T-helper 1 cell (primary cell): ENCODE data around the gene MRPS6.
A peak's percentile ranks its signal among the peaks of the same experiment; 100 is the strongest.

Experiments
- DNase-seq, 5 donors: peaks; one replicate each; pipeline ENCODE4 v3.0.0-alpha.2; 2012 to 2020

Gene MRPS6

GRCh38 chr21:34105947-34106541 lies 32.7 kb downstream of the MRPS6 start:
- no peak for DNase-seq

GRCh38 chr21:34107606-34108005 lies 34.2 kb downstream of the MRPS6 start:
- no peak for DNase-seq

- DNase-seq, result no peak
Observed at GRCh38 chr21:34109075-34109474, 35.7 kb downstream of the MRPS6 start.

GRCh38 chr21:34110594-34111202 lies 37.3 kb downstream of the MRPS6 start:
- no peak for DNase-seq

GRCh38 chr21:34112316-34113033 lies 39.1 kb downstream of the MRPS6 start:
- no peak for DNase-seq

- no peak for DNase-seq
Observed at GRCh38 chr21:34113842-34114241, 40.5 kb downstream of the MRPS6 start.

GRCh38 chr21:34115160-34115559 lies 41.8 kb downstream of the MRPS6 start:
- DNase-seq, result no peak

GRCh38 chr21:34116569-34116968 lies 43.2 kb downstream of the MRPS6 start:
- DNase-seq, result no peak

- DNase-seq, result no peak
Observed at GRCh38 chr21:34120867-34121266, 47.5 kb downstream of the MRPS6 start.

GRCh38 chr21:34122047-34122446 lies 48.7 kb downstream of the MRPS6 start:
- DNase-seq, result no peak

- DNase-seq, result no peak
Observed at GRCh38 chr21:34123609-34124008, 50.2 kb downstream of the MRPS6 start.

- peak in 1 of 5 donors; percentile 18 for DNase-seq
Observed at GRCh38 chr21:34126269-34126668, 52.9 kb downstream of the MRPS6 start.

- no peak for DNase-seq
Observed at GRCh38 chr21:34126691-34127090, 53.3 kb downstream of the MRPS6 start.

- no peak for DNase-seq
Observed at GRCh38 chr21:34128124-34128523, 54.7 kb downstream of the MRPS6 start.

GRCh38 chr21:34128674-34129038 lies 55.3 kb downstream of the MRPS6 start:
- DNase-seq, result no peak

- DNase-seq, result peak in 4 of 5 donors; percentile 20 to 85 (median 34)
Observed at GRCh38 chr21:34129039-34129891, 55.9 kb downstream of the MRPS6 start.

- DNase-seq, result peak in 1 of 5 donors; percentile 34
Observed at GRCh38 chr21:34129901-34130715, 56.7 kb downstream of the MRPS6 start.

- no peak for DNase-seq
Observed at GRCh38 chr21:34130716-34130985, 57.3 kb downstream of the MRPS6 start.

GRCh38 chr21:34131586-34131985 lies 58.2 kb downstream of the MRPS6 start:
- no peak for DNase-seq

GRCh38 chr21:34132202-34132601 lies 58.8 kb downstream of the MRPS6 start:
- no peak for DNase-seq

- DNase-seq, result no peak
Observed at GRCh38 chr21:34132926-34133325, 59.5 kb downstream of the MRPS6 start.

- no peak for DNase-seq
Observed at GRCh38 chr21:34133392-34133791, 60.0 kb downstream of the MRPS6 start.

- no peak for DNase-seq
Observed at GRCh38 chr21:34133802-34134201, 60.4 kb downstream of the MRPS6 start.
